Fibroblast of pulmonary artery (primary cell): ENCODE measurements around the gene TWF2.

Experiments
- DNase-seq: peaks from one replicate; pipeline ENCODE4 v3.0.0-alpha.2; 2010; ENCODE audit warnings: low read depth
- H3K4me3 ChIP-seq: replicated peaks from 2 replicates; pipeline ENCODE4 v1.5.1; 2011; ENCODE audit warnings: low read depth, mild to moderate bottlenecking, control low read depth, low read length, moderate library complexity
- CTCF ChIP-seq: IDR thresholded peaks from 2 replicates; pipeline ENCODE4 v1.5.1; 2011; ENCODE audit warnings: mild to moderate bottlenecking, control low read depth, low read length, inconsistent platforms; ENCODE audit errors: missing control alignments

Gene TWF2

GRCh38 chr3:52222319-52223221, 16.4 kb downstream of the TWF2 start:
- no peak overlapping the region for H3K4me3 ChIP-seq
- no peak for DNase-seq
- TF ChIP-seq CTCF, result no peak

GRCh38 chr3:52221563-52222318, 17.2 kb downstream of the TWF2 start:
- no peak for TF ChIP-seq CTCF
- DNase-seq, result no peak

GRCh38 chr3:52221141-52221562, 17.8 kb downstream of the TWF2 start:
- no peak for TF ChIP-seq CTCF
- no peak for DNase-seq
- no peak overlapping the region for H3K4me3 ChIP-seq

More at GRCh38 chr3:52221563-52222318, 17.2 kb downstream of the TWF2 start:
- no peak overlapping the region for H3K4me3 ChIP-seq

GRCh38 chr3:52220380-52221026, 18.5 kb downstream of the TWF2 start:
- H3K4me3 ChIP-seq, result no peak overlapping the region
- TF ChIP-seq CTCF, result peak; percentile 98
- peak; percentile 83 for DNase-seq

GRCh38 chr3:52218937-52219650, 19.9 kb downstream of the TWF2 start:
- TF ChIP-seq CTCF, result peak; percentile 5
- DNase-seq, result peak; percentile 54
- H3K4me3 ChIP-seq, result no peak overlapping the region

- no peak for DNase-seq
- H3K4me3 ChIP-seq, result no peak overlapping the region
- no peak for TF ChIP-seq CTCF
Observed at GRCh38 chr3:52218454-52218853, 20.5 kb downstream of the TWF2 start.
